Measurements from ENCODE around the gene DDX51.

- TF ChIP-seq, protein P1, sequence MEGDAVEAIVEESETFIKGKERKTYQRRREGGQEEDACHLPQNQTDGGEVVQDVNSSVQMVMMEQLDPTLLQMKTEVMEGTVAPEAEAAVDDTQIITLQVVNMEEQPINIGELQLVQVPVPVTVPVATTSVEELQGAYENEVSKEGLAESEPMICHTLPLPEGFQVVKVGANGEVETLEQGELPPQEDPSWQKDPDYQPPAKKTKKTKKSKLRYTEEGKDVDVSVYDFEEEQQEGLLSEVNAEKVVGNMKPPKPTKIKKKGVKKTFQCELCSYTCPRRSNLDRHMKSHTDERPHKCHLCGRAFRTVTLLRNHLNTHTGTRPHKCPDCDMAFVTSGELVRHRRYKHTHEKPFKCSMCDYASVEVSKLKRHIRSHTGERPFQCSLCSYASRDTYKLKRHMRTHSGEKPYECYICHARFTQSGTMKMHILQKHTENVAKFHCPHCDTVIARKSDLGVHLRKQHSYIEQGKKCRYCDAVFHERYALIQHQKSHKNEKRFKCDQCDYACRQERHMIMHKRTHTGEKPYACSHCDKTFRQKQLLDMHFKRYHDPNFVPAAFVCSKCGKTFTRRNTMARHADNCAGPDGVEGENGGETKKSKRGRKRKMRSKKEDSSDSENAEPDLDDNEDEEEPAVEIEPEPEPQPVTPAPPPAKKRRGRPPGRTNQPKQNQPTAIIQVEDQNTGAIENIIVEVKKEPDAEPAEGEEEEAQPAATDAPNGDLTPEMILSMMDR (IDR thresholded peaks at IDR 0.05), result no peak
- TF ChIP-seq POLR2A (IDR thresholded peaks at IDR 0.05) (no peak), POLR2AphosphoS5 (IDR thresholded peaks at IDR 0.05) (no peak)
These were observed 4.4 kb upstream of the DDX51 start for GRCh38 chr12:132148368-132149045.
